IPS DF 6.9 (cell line): ENCODE measurements around the gene BACH1.
"Not testable (repeated sequence)": the region's sequence is repeated elsewhere in the genome, so short reads cannot be mapped to it uniquely, and the experiment has no call there.

Experiments
- DNase-seq: peaks from one replicate; pipeline ENCODE4 v3.0.0-alpha.2; 2013; ENCODE audit warnings: low read depth, low spot score
- H3K27ac ChIP-seq: one replicate; pipeline ENCODE4 v1.5.1; 2013; ENCODE audit warnings: low read length, control low read depth
- H3K27me3 ChIP-seq: 2 replicates; pipeline ENCODE4 v1.6.1; 2013; ENCODE audit warnings: mild to moderate bottlenecking, low read length; ENCODE audit not compliant: control insufficient read depth, insufficient read depth
- H3K36me3 ChIP-seq: 2 replicates; pipeline ENCODE4 v1.6.1; 2013; ENCODE audit warnings: low read length; ENCODE audit not compliant: control insufficient read depth, insufficient read depth
- H3K4me1 ChIP-seq: 2 replicates; pipeline ENCODE4 v1.6.1; 2013; ENCODE audit warnings: low read length; ENCODE audit not compliant: control insufficient read depth, insufficient read depth
- H3K4me3 ChIP-seq: 2 replicates; pipeline ENCODE4 v1.5.1; 2013; ENCODE audit warnings: mild to moderate bottlenecking, low read length
- H3K9me3 ChIP-seq: 2 replicates; pipeline ENCODE4 v1.6.1; 2013; ENCODE audit warnings: low read length, inconsistent platforms; ENCODE audit not compliant: control insufficient read depth, insufficient read depth
- WGBS: extraction: QIAGEN DNeasy Blood & Tissue Kit; methylation state at CpG from one replicate; pipeline ENCODE4 v1.1.7; 2013; ENCODE audit warnings: mixed read lengths, missing lambda C conversion rate; ENCODE audit not compliant: insufficient read length, insufficient coverage; 5-methylcytosine and 5-hydroxymethylcytosine counted together

BACH1 gene

GRCh38 chr21:29346771-29347170, 48.0 kb downstream of the BACH1 start:
- Histone ChIP-seq H3K36me3 (no peaks in the 10 kb centered on the region), H3K27me3 (no peaks in the 10 kb centered on the region), H3K9me3 (no peaks in the 10 kb centered on the region), H3K27ac (no peak overlapping the region), H3K4me3 (no peak overlapping the region), H3K4me1 (no peaks in the 10 kb centered on the region)
- no CpG with 5 or more reads among the region's 4 CpGs for WGBS
- DNase-seq: no peak

DNA sequence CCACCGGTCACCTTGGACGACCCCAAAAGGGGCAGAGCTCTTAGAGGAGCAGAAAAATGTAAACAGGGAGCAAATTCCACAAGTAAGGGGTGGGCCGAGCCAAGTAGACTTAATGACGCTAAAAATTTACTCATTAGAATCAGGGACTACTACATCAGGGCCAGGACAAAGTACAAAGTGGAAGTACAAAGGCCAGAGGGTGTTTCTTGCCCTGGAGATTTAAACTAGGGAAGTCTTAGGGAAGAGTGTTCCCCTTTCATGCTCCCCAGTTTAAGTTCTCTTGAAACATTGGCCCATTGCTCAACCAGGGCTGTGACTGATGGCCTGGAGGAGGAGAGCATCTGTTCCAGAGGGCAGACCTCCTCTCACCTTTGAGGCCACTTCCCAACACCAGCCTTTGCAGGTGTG, 48.6 kb downstream of the BACH1 start:
- DNase-seq: no peak
- no CpG with 5 or more reads among the region's 4 CpGs for WGBS
- H3K9me3 ChIP-seq: no peaks in the 10 kb centered on the region
- H3K27me3 ChIP-seq: no peaks in the 10 kb centered on the region
- H3K4me3 ChIP-seq: no peak overlapping the region
- H3K27ac ChIP-seq: no peak overlapping the region
- no peaks in the 10 kb centered on the region for H3K4me1 ChIP-seq
- H3K36me3 ChIP-seq: no peaks in the 10 kb centered on the region

DNA sequence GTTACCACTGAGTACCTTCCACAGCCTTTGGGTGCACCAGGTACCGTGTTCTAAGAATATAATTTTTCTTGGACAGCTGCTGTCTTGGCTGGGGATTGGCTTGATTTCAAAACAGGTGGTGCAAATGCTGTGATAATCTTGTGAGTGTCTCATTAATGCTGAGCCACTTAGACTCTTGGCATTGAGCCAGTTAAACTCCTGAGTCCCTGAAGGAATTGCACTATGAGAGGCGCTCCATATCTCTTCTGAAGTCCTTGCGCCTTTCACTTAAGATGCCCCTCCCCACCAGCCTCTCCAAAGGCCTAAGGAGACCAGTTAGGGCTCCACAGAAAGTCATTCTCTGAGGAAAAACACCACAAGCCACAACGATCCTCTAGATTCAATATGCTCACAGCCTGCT, 51.0 kb downstream of the BACH1 start:
- no peak overlapping the region for H3K4me3 ChIP-seq
- H3K27ac ChIP-seq: no peak overlapping the region
- no peak for DNase-seq
- WGBS: no CpG with 5 or more reads among the region's 4 CpGs
- H3K36me3 ChIP-seq: no peaks in the 10 kb centered on the region
- H3K4me1 ChIP-seq: no peaks in the 10 kb centered on the region
- H3K9me3 ChIP-seq: no peaks in the 10 kb centered on the region; the same call in 1 of the 2 replicates
- no peaks in the 10 kb centered on the region for H3K27me3 ChIP-seq

DNA sequence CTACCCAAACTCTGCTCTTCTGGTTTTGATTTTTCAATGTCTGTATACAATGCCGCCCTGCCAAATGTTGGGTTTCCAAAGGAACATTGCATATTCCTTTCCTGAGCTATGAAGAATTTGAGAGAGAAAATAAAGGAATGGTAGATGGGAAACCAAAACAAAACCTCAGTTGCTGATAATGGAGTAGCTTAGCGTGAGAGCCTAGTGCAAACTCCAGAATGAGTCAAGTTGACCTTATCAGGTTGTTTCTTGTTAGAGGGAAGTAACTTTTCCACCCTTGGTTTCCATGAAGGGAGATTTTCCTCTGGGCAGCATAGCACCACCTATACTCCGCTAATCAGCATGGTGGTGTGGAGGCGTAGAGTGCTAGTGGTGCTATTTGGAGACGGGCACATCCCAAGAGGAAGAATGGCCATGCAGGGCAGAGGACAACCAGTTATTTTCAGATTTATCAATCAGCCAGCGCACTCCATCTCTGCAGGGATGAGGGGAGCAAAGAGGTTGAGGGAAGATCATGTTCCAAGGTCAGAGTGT, 51.6 kb downstream of the BACH1 start:
- H3K9me3 ChIP-seq: no peaks in the 10 kb centered on the region; the same call in 1 of the 2 replicates
- no peak overlapping the region for H3K4me3 ChIP-seq
- no peaks in the 10 kb centered on the region for H3K4me1 ChIP-seq
- H3K36me3 ChIP-seq: no peaks in the 10 kb centered on the region
- WGBS: no CpG with 5 or more reads among the region's 6 CpGs
- DNase-seq: no peak
- no peaks in the 10 kb centered on the region for H3K27me3 ChIP-seq
- no peak overlapping the region for H3K27ac ChIP-seq

DNA sequence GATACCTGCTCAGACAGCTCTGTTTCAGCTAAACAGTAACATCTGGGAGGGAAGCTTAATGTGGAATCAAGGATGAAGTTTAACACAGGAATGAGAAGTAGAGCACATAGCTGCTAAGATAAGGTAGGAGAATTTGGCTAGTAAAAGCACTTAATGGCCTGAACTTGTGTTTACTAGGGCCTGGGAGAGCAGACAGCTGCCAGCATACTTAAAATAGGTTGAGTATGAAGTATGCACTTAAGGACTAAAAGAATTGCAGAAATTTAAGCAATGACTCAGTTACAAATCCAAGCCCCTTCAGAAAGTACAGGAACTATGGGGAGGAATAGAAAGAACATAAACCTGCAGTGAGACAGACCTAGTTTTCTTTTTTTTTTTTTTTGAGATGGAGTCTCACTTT, 53.0 kb downstream of the BACH1 start:
- no peak overlapping the region for H3K27ac ChIP-seq
- H3K4me3 ChIP-seq: no peak overlapping the region
- DNase-seq: no peak
- no peaks in the 10 kb centered on the region for H3K4me1 ChIP-seq
- no peaks in the 10 kb centered on the region for H3K36me3 ChIP-seq
- no peaks in the 10 kb centered on the region; the same call in 1 of the 2 replicates for H3K9me3 ChIP-seq
- H3K27me3 ChIP-seq: no peaks in the 10 kb centered on the region

- H3K36me3 ChIP-seq, H3K9me3 ChIP-seq, H3K27ac ChIP-seq, H3K4me3 ChIP-seq, DNase-seq, H3K4me1 ChIP-seq, H3K27me3 ChIP-seq: not testable (repeated sequence)
- WGBS: no CpG with 5 or more reads among the region's 14 CpGs
Measured at GRCh38 chr21:29355043-29355710, 56.5 kb downstream of the BACH1 start.

- H3K9me3 ChIP-seq, H3K4me3 ChIP-seq, H3K36me3 ChIP-seq, H3K4me1 ChIP-seq, H3K27me3 ChIP-seq, H3K27ac ChIP-seq, DNase-seq: not testable (repeated sequence)
- no CpG with 5 or more reads among the region's 1 CpG for WGBS
Measured at GRCh38 chr21:29356291-29356690, 57.6 kb downstream of the BACH1 start.

GRCh38 chr21:29356810-29357209, 58.1 kb downstream of the BACH1 start:
- H3K36me3 ChIP-seq, DNase-seq, H3K27me3 ChIP-seq, H3K4me3 ChIP-seq, H3K27ac ChIP-seq, H3K4me1 ChIP-seq, H3K9me3 ChIP-seq: not testable (repeated sequence)
- WGBS: no CpG with 5 or more reads among the region's 4 CpGs

DNA sequence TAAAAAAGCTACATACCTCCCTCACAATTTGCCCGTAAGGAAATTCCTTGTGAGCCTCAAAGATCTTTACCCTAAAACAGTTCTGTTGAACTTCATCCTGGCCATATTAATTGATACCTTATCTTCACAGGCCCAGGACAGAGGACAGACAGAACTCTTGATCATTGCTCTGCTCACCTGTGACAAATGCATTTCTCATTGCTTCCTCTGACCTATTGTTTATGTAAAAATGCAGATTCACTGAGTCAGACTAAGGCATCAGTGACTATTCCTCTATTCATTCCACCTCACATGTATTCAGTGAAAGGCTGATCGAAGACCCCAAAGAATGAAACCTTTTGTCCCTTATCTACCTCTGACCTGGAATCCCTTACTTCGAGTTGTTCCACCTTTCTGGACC, 61.0 kb downstream of the BACH1 start:
- Histone ChIP-seq H3K4me1 (no peaks in the 10 kb centered on the region), H3K27ac (no peak overlapping the region), H3K4me3 (no peak overlapping the region), H3K36me3 (no peaks in the 10 kb centered on the region), H3K27me3 (no peaks in the 10 kb centered on the region), H3K9me3 (no peaks in the 10 kb centered on the region)
- DNase-seq: no peak
- no CpG with 5 or more reads among the region's 3 CpGs for WGBS

- Histone ChIP-seq H3K36me3 (no peaks in the 10 kb centered on the region), H3K4me1 (no peaks in the 10 kb centered on the region), H3K9me3 (no peaks in the 10 kb centered on the region), H3K27me3 (no peaks in the 10 kb centered on the region), H3K27ac (no peak overlapping the region), H3K4me3 (no peak overlapping the region)
- no peak for DNase-seq
- WGBS: no CpG with 5 or more reads among the region's 9 CpGs
Measured at GRCh38 chr21:29360799-29361765, 62.4 kb downstream of the BACH1 start.
